ENCODE results near the gene NPAS2. TPM values are rescaled to one million over a fixed set of nuclear protein-coding genes. Genes with fewer than 3 reads are reported as not detected.

Gene NPAS2
- total and polyA plus RNA-seq, 2 donors (not counting 3 experiments of a cell fraction or from before 2014, with no cell fraction given), result 29.0 to 53.9 TPM

- DNase-seq (ENCODE audit: low read depth, low spot score) (no peak), FAIRE-seq (no peak)
- ChIA-PET CTCF (no interaction called here), POLR2A (no interaction called here)
- no peak overlapping the region for H2AFZ ChIP-seq (ENCODE audit: low read depth, low read length)
- H3K27ac ChIP-seq (ENCODE audit: insufficient read depth, low read depth, low read length), result no peak overlapping the region
- H3K4me2 ChIP-seq (ENCODE audit: insufficient read depth, low read length), result no peak overlapping the region
- TF ChIP-seq POLR2AphosphoS5 (IDR thresholded peaks at IDR 0.05; ENCODE audit: insufficient read depth, low read depth, low read length) (no peak), MYC (IDR thresholded peaks at IDR 0.05; ENCODE audit: low read depth, low read length) (no peak), EZH2 (IDR thresholded peaks at IDR 0.05; ENCODE audit: borderline replicate concordance, low read depth, low read length, severe bottlenecking) (no peak), JUN (IDR thresholded peaks at IDR 0.05; ENCODE audit: borderline replicate concordance, insufficient read depth, insufficient read length, low read depth) (no peak), GATA2 (IDR thresholded peaks at IDR 0.05; ENCODE audit: insufficient read depth, insufficient read length, low read depth, low read length) (no peak), FOS (IDR thresholded peaks at IDR 0.05; ENCODE audit: borderline replicate concordance, insufficient read depth, low read length) (no peak), MAX (IDR thresholded peaks at IDR 0.05; ENCODE audit: insufficient read depth, insufficient read length) (no peak)
- TF ChIP-seq, protein P1, sequence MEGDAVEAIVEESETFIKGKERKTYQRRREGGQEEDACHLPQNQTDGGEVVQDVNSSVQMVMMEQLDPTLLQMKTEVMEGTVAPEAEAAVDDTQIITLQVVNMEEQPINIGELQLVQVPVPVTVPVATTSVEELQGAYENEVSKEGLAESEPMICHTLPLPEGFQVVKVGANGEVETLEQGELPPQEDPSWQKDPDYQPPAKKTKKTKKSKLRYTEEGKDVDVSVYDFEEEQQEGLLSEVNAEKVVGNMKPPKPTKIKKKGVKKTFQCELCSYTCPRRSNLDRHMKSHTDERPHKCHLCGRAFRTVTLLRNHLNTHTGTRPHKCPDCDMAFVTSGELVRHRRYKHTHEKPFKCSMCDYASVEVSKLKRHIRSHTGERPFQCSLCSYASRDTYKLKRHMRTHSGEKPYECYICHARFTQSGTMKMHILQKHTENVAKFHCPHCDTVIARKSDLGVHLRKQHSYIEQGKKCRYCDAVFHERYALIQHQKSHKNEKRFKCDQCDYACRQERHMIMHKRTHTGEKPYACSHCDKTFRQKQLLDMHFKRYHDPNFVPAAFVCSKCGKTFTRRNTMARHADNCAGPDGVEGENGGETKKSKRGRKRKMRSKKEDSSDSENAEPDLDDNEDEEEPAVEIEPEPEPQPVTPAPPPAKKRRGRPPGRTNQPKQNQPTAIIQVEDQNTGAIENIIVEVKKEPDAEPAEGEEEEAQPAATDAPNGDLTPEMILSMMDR (IDR thresholded peaks at IDR 0.05; ENCODE audit: extremely low read depth in 1 of 2, insufficient read depth in 1 of 2, low read depth in 1 of 2, low read length in 2 of 2), result no peak
- intact Hi-C loops (cut with micrococcal nuclease), result no loop called here
- no peaks in the 10 kb centered on the region for H3K79me2 ChIP-seq (ENCODE audit: control insufficient read depth, insufficient read depth, low read length)
- H3K9me1 ChIP-seq (replicated peaks; ENCODE audit: control insufficient read depth, extremely low read depth, insufficient read depth, low read length), result no peaks in the 10 kb centered on the region
- H3K27me3 ChIP-seq (ENCODE audit: control insufficient read depth in 2 of 2, insufficient read depth in 2 of 2, low read length in 2 of 2), result no peaks in the 10 kb centered on the region
- H4K20me1 ChIP-seq (replicated peaks; ENCODE audit: control insufficient read depth, extremely low read depth, insufficient read depth, low read length), result no peaks in the 10 kb centered on the region
- no peak overlapping the region for H3K9ac ChIP-seq (replicated peaks; ENCODE audit: extremely low read depth, insufficient read depth, low read length)
- BruUV-seq (replicated peaks), result no TSS peak
- dilution Hi-C loops (cut with MboI; ENCODE audit: extremely low pct_ligation_motif_present, low sequenced_read_pairs), result no loop called here
- no peaks in the 10 kb centered on the region for H3K4me1 ChIP-seq (ENCODE audit: control insufficient read depth, extremely low read depth, insufficient read depth, low read length)
- H3K4me3 ChIP-seq (replicated peaks in 1 of 3; ENCODE audit: insufficient read depth in 1 of 3, low read depth in 1 of 3, low read length in 3 of 3), result no peak overlapping the region
- peaks cover 0 to 24% of the 10 kb centered on the region in 2 experiments for H3K36me3 ChIP-seq (ENCODE audit: control insufficient read depth in 2 of 2, extremely low read depth in 1 of 2, insufficient read depth in 2 of 2, low read length in 2 of 2)
- no peaks in the 10 kb centered on the region for H3K9me3 ChIP-seq (replicated peaks; ENCODE audit: control insufficient read depth, insufficient read depth, low read length)
Measured at GRCh38 chr2:100944617-100945432, 124.9 kb downstream of the NPAS2 start.
